Measurements from ENCODE around the gene ASTN1. TPM values are rescaled to one million over a fixed set of nuclear protein-coding genes. Genes with fewer than 3 reads are reported as not detected.

ASTN1 gene
- total RNA-seq, 3 donors from 2014 or later, result 0.10 to 2.2 (median 0.14) TPM

- H3K9me3 ChIP-seq, result no peaks in the 10 kb centered on the region
- no peak for TF ChIP-seq CTCF (IDR thresholded peaks at IDR 0.05)
- H3K36me3 ChIP-seq (ENCODE audit: low read depth), result no peaks in the 10 kb centered on the region
- intact Hi-C loops (cut with DNase I, micrococcal nuclease), result no loop called here
- no peak overlapping the region for H3K4me3 ChIP-seq
- DNase-seq, result no peak
- ATAC-seq, result no peak
- H3K4me1 ChIP-seq (ENCODE audit: low read depth), result no peaks in the 10 kb centered on the region
Measured at GRCh38 chr1:176878750-176879536, 285.6 kb downstream of the ASTN1 start.

GRCh38 chr1:176877557-176877956, 287.0 kb downstream of the ASTN1 start:
- TF ChIP-seq CTCF (IDR thresholded peaks at IDR 0.05), result no peak
- no peaks in the 10 kb centered on the region for H3K36me3 ChIP-seq (ENCODE audit: low read depth)
- no peak overlapping the region for H3K4me3 ChIP-seq
- no peaks in the 10 kb centered on the region for H3K9me3 ChIP-seq
- intact Hi-C loops (cut with DNase I, micrococcal nuclease), result no loop called here
- H3K4me1 ChIP-seq (ENCODE audit: low read depth), result no peaks in the 10 kb centered on the region
- ATAC-seq (no peak), DNase-seq (no peak)

GRCh38 chr1:176876966-176877515, 287.5 kb downstream of the ASTN1 start:
- DNase-seq, result no peak
- no peaks in the 10 kb centered on the region for H3K9me3 ChIP-seq
- no peaks in the 10 kb centered on the region for H3K4me1 ChIP-seq (ENCODE audit: low read depth)
- H3K4me3 ChIP-seq, result no peak overlapping the region
- H3K36me3 ChIP-seq (ENCODE audit: low read depth), result no peaks in the 10 kb centered on the region
- no peak for TF ChIP-seq CTCF (IDR thresholded peaks at IDR 0.05)
- intact Hi-C loops (cut with DNase I, micrococcal nuclease), result no loop called here
- ATAC-seq, result no peak

- intact Hi-C loops (cut with DNase I, micrococcal nuclease), result no loop called here
- Histone ChIP-seq H3K4me1 (ENCODE audit: low read depth) (no peaks in the 10 kb centered on the region), H3K9me3 (no peaks in the 10 kb centered on the region), H3K36me3 (ENCODE audit: low read depth) (no peaks in the 10 kb centered on the region), H3K4me3 (no peak overlapping the region)
- DNase-seq (no peak), ATAC-seq (no peak)
- no peak for TF ChIP-seq CTCF (IDR thresholded peaks at IDR 0.05)
Measured at GRCh38 chr1:176869577-176869976, 294.9 kb downstream of the ASTN1 start.

GRCh38 chr1:176866011-176866714, 298.3 kb downstream of the ASTN1 start:
- no peak for DNase-seq
- Histone ChIP-seq H3K36me3 (ENCODE audit: low read depth) (no peaks in the 10 kb centered on the region), H3K4me1 (ENCODE audit: low read depth) (no peaks in the 10 kb centered on the region), H3K4me3 (no peak overlapping the region), H3K9me3 (no peaks in the 10 kb centered on the region)
- no peak for ATAC-seq
- intact Hi-C loops (cut with DNase I, micrococcal nuclease), result no loop called here
- TF ChIP-seq CTCF (IDR thresholded peaks at IDR 0.05), result no peak

Measured in mucosa of descending colon (tissue), 3 donors.